Left lung (tissue), 10 donors: ENCODE results near the gene LILRB3. TPM values are rescaled to one million over a fixed set of nuclear protein-coding genes. Genes with fewer than 3 reads are reported as not detected.
"Not testable (repeated sequence)": the region's sequence is repeated elsewhere in the genome, so short reads cannot be mapped to it uniquely, and the experiment has no call there.

Source experiments
- ATAC-seq: fragments of 200-7000 bp; cut with Tn5 transposase; one replicate; pipeline ENCODE4 v1.9.1; 2020; ENCODE audit warnings: moderate library complexity
- DNase-seq, 4 donors: peaks; one replicate each; pipeline ENCODE4 v3.0.0-alpha.2; 2013 to 2020
- H3K27ac ChIP-seq, 2 donors: fragments of 200-600 bp; sonication (generic) in 1 of 2; one replicate each; pipeline versions ENCODE4 v1.5.0 to v1.8.0; 2020 to 2021
- H3K27me3 ChIP-seq, 2 donors: fragments of 200-600 bp; sonication (generic) in 1 of 2; one replicate each; pipeline versions ENCODE4 v1.5.0 to v1.8.0; 2020 to 2021
- H3K36me3 ChIP-seq, 2 donors: fragments of 200-600 bp; sonication (generic) in 1 of 2; one replicate each; pipeline versions ENCODE4 v1.5.0 to v1.8.0; 2020 to 2021
- H3K4me1 ChIP-seq, 2 donors: fragments of 200-600 bp; one replicate each; pipeline ENCODE4 v1.8.0; 2021
- H3K4me3 ChIP-seq, 2 donors: fragments of 200-600 bp; sonication (generic) in 1 of 2; one replicate each; pipeline versions ENCODE4 v1.5.0 to v1.8.0; 2020 to 2021; ENCODE audit warnings: mild to moderate bottlenecking in 1 of 2
- H3K9me3 ChIP-seq, 2 donors: fragments of 200-600 bp; sonication (generic) in 1 of 2; one replicate each; pipeline versions ENCODE4 v1.5.0 to v1.8.0; 2020 to 2021
- CTCF ChIP-seq, 2 donors: fragments of 200-600 bp; sonication (generic) in 1 of 2; IDR thresholded peaks; one replicate each; pipeline versions ENCODE4 v1.5.0 to v1.8.0; 2021; ENCODE audit warnings: antibody characterized with exemption in 2 of 2
- intact Hi-C, 2 donors: fragments of 100-400 bp; cut with DNase I; formaldehyde crosslinking; loops; one replicate each; pipeline versions ENCODE4 v1.11.2 to v1.14.2; 2022
- polyA plus RNA-seq, 6 donors: library from polyadenylated mRNA; unstranded; fragments of 120-200 nt; gene quantifications; one replicate each; pipeline ENCODE4 v1.2.1, GENCODE V29; 2013; ENCODE audit not compliant: insufficient read length in 6 of 6
- total RNA-seq, 2 donors: library from RNA; stranded (reverse); fragmentation: NEBNext Ultra II Directional; extraction: Animal tissue kit (Norgen Biotek cat#: 25700); gene quantifications; one replicate each; pipeline ENCODE4 v1.2.1, GENCODE V29; 2021
- donor health status: DM: no; HTN: yes; CAD: no.
- donor health status: DM: no; HTN: no; CAD: no.

LILRB3 gene
- total and polyA plus RNA-seq, 8 donors: 2.1 to 90.8 (median 2.6) TPM

- intact Hi-C loops, H3K9me3 ChIP-seq, DNase-seq, H3K27ac ChIP-seq, ATAC-seq: not testable (repeated sequence)
- Histone ChIP-seq H3K27me3 (peaks cover 0 to 14% of the 10 kb centered on the region in 2 donors), H3K4me3 (peak overlapping the region in 1 of 2 donors; percentile 11), H3K36me3 (peaks cover 0 to 38% of the 10 kb centered on the region in 2 donors), H3K4me1 (peaks cover 0 to 45% of the 10 kb centered on the region in 2 donors)
Measured at GRCh38 chr19:54219702-54220101, 3.1 kb downstream of the LILRB3 start.

GRCh38 chr19:54218960-54219661 lies 3.7 kb downstream of the LILRB3 start:
- DNase-seq (no peak), ATAC-seq (no peak)
- Histone ChIP-seq H3K9me3 (no peaks in the 10 kb centered on the region), H3K4me3 (peak overlapping the region in 1 of 2 donors; percentile 11), H3K27ac (no peak overlapping the region), H3K4me1 (peaks cover 0 to 46% of the 10 kb centered on the region in 2 donors), H3K27me3 (peaks cover 0 to 14% of the 10 kb centered on the region in 2 donors), H3K36me3 (peaks cover 0 to 38% of the 10 kb centered on the region in 2 donors)
- intact Hi-C loops: no loop called here
- TF ChIP-seq CTCF (IDR thresholded peaks at IDR 0.05): no peak

GRCh38 chr19:54218259-54218658 lies 4.5 kb downstream of the LILRB3 start:
- Histone ChIP-seq H3K27ac (no peak overlapping the region), H3K9me3 (no peaks in the 10 kb centered on the region), H3K27me3 (peaks cover 0 to 7% of the 10 kb centered on the region in 2 donors), H3K4me3 (no peak overlapping the region), H3K4me1 (peaks cover 0 to 43% of the 10 kb centered on the region in 2 donors), H3K36me3 (peaks cover 0 to 38% of the 10 kb centered on the region in 2 donors)
- DNase-seq: no peak
- ATAC-seq: no peak
- intact Hi-C loops: no loop called here
- TF ChIP-seq CTCF (IDR thresholded peaks at IDR 0.05): no peak

GRCh38 chr19:54217517-54218247 lies 5.1 kb downstream of the LILRB3 start:
- Histone ChIP-seq H3K4me1 (peaks cover 0 to 45% of the 10 kb centered on the region in 2 donors), H3K36me3 (peaks cover 0 to 38% of the 10 kb centered on the region in 2 donors)
- ATAC-seq, H3K27ac ChIP-seq, H3K27me3 ChIP-seq, DNase-seq, H3K4me3 ChIP-seq, H3K9me3 ChIP-seq, intact Hi-C loops: not testable (repeated sequence)

GRCh38 chr19:54216869-54217268 lies 5.9 kb downstream of the LILRB3 start:
- no peak overlapping the region for H3K4me3 ChIP-seq
- intact Hi-C loops: no loop called here
- peaks cover 0 to 53% of the 10 kb centered on the region in 2 donors for H3K4me1 ChIP-seq
- TF ChIP-seq CTCF (IDR thresholded peaks at IDR 0.05): no peak
- H3K27ac ChIP-seq: no peak overlapping the region
- DNase-seq: no peak
- no peaks in the 10 kb centered on the region for H3K27me3 ChIP-seq
- H3K9me3 ChIP-seq: no peaks in the 10 kb centered on the region
- peaks cover 0 to 38% of the 10 kb centered on the region in 2 donors for H3K36me3 ChIP-seq
- no peak for ATAC-seq

GRCh38 chr19:54214734-54215133 lies 8.1 kb downstream of the LILRB3 start:
- H3K27me3 ChIP-seq, H3K4me3 ChIP-seq, intact Hi-C loops, ATAC-seq, H3K27ac ChIP-seq, DNase-seq, H3K9me3 ChIP-seq: not testable (repeated sequence)
- H3K4me1 ChIP-seq: peaks cover 17 to 72% of the 10 kb centered on the region in 2 donors
- H3K36me3 ChIP-seq: peaks cover 0 to 38% of the 10 kb centered on the region in 2 donors

GRCh38 chr19:54214217-54214616 lies 8.6 kb downstream of the LILRB3 start:
- H3K4me3 ChIP-seq, DNase-seq, H3K27me3 ChIP-seq, intact Hi-C loops, H3K9me3 ChIP-seq, ATAC-seq: not testable (repeated sequence)
- H3K36me3 ChIP-seq: peaks cover 0 to 33% of the 10 kb centered on the region in 2 donors
- H3K4me1 ChIP-seq: peaks cover 22 to 73% of the 10 kb centered on the region in 2 donors
- H3K27ac ChIP-seq: peak overlapping the region in 1 of 2 donors; percentile 18
